Transverse colon (tissue), 4 donors: ENCODE results near the gene INTS7. TPM values are rescaled to one million over a fixed set of nuclear protein-coding genes. Genes with fewer than 3 reads are reported as not detected.

Experiments
- DNase-seq: peaks from one replicate; pipeline ENCODE4 v3.0.0-alpha.2; 2019
- H3K27ac ChIP-seq, 4 donors: fragments of 200-600 bp; sonication (generic); 2 replicates each; pipeline ENCODE4 v1.5.1; 2016 to 2018; ENCODE audit warnings: inconsistent platforms in 4 of 4
- H3K27me3 ChIP-seq: fragments of 200-600 bp; sonication (generic); 2 replicates; pipeline ENCODE4 v1.5.1; 2017; ENCODE audit warnings: inconsistent platforms
- H3K36me3 ChIP-seq, 4 donors: fragments of 200-600 bp; sonication (generic); 2 replicates each; pipeline ENCODE4 v1.5.1; 2017 to 2019; ENCODE audit warnings: inconsistent platforms in 4 of 4
- H3K4me1 ChIP-seq, 4 donors: fragments of 200-600 bp; sonication (generic); 2 replicates each; pipeline ENCODE4 v1.5.1; 2017 to 2020; ENCODE audit warnings: inconsistent platforms in 4 of 4
- H3K4me3 ChIP-seq, 4 donors: fragments of 200-600 bp; sonication (generic); 1 replicate in 1 of 4; 2 replicates in 3 of 4; pipeline versions ENCODE4 v1.5.1 to v1.6.1; 2017 to 2019; ENCODE audit warnings: inconsistent platforms in 4 of 4
- H3K9me3 ChIP-seq, 2 donors: fragments of 200-600 bp; sonication (generic); 2 replicates each; pipeline ENCODE4 v1.5.1; 2017 to 2019; ENCODE audit warnings: inconsistent platforms in 2 of 2
- CTCF ChIP-seq, 5 experiments: fragments of 200-600 bp in 3 of 5; fragments of 450-650 bp in 2 of 5; sonication (generic) in 3 of 5; IDR thresholded peaks; 1 replicate in 2 of 5; 2 replicates in 3 of 5; pipeline ENCODE4 v1.5.1; 2016 to 2017; ENCODE audit warnings: antibody characterized with exemption in 5 of 5, inconsistent platforms in 3 of 5, mild to moderate bottlenecking in 2 of 5, moderate library complexity in 1 of 5
- EP300 ChIP-seq: sonication (generic); formaldehyde crosslinking; IDR thresholded peaks from one replicate; pipeline ENCODE4 v1.6.1; 2017; ENCODE audit warnings: antibody characterized with exemption, low read depth
- POLR2A ChIP-seq: fragments of 450-650 bp; IDR thresholded peaks from one replicate; pipeline ENCODE4 v1.6.1; 2016; ENCODE audit warnings: antibody characterized with exemption, mild to moderate bottlenecking, moderate library complexity
- POLR2AphosphoS5 ChIP-seq, 3 donors: sonication (generic); formaldehyde crosslinking; IDR thresholded peaks; one replicate each; pipeline ENCODE4 v1.6.1; 2016; ENCODE audit warnings: antibody characterized with exemption in 3 of 3
- WGBS, 2 donors: methylation state at CpG; one replicate each; pipeline ENCODE4 v1.1.5; 2018; ENCODE audit warnings: low coverage in 1 of 2; 5-methylcytosine and 5-hydroxymethylcytosine counted together
- in situ Hi-C, 4 donors: fragments of 200-750 bp; cut with MboI; loops; one replicate each; pipeline versions ENCODE4 v1.15.0 to v1.15.1; 2017; ENCODE audit warnings: low sequenced_read_pairs in 3 of 4, low pct_ligation_motif_present in 1 of 4, low pct_unique_long_range_greater_than_20kb in 1 of 4
- intact Hi-C: fragments of 100-400 bp; cut with DNase I; formaldehyde crosslinking; loops from one replicate; pipeline ENCODE4 v1.15.1; 2023; ENCODE audit warnings: low total_unique reads
- small RNA-seq, 4 donors: library from RNA; depleted of rRNA; stranded (forward); fragments of <200 nt; gene quantifications; one replicate each; pipeline ENCODE3, GENCODE V24; 2016
- total RNA-seq, 4 donors: library from RNA; depleted of rRNA; stranded (reverse); fragments of >200 nt; gene quantifications; one replicate each; pipeline ENCODE4 v1.1.0, GENCODE V29; 2016

Gene INTS7
- total RNA-seq, 4 donors from 2014 or later: 7.1 to 10.0 (median 9.5) TPM

GRCh38 chr1:211891708-211892107 is 143.6 kb downstream of the INTS7 start:
- DNase-seq: no peak
- WGBS, 2 donors: 39% methylated on average over 1 of the region's 1 CpG; no CpG with 5 or more reads in 1 of the 2 donors
- TF ChIP-seq EP300 (no peak), POLR2A (no peak), CTCF (IDR thresholded peaks at IDR 0.05) (no peak), POLR2AphosphoS5 (IDR thresholded peaks at IDR 0.05) (no peak)
- H3K4me3 ChIP-seq: no peak overlapping the region
- H3K27me3 ChIP-seq: no peaks in the 10 kb centered on the region
- in situ Hi-C loops: no loop called here
- intact Hi-C loops: no loop called here
- H3K9me3 ChIP-seq: no peaks in the 10 kb centered on the region
- no peak overlapping the region for H3K27ac ChIP-seq
- peaks cover 0 to 4% (median 0%) of the 10 kb centered on the region in 4 donors for H3K4me1 ChIP-seq
- no peaks in the 10 kb centered on the region for H3K36me3 ChIP-seq

Small RNAs within 50 kb of the gene (small RNA-seq; reads per million reads assigned to genes)
- gene MIR3122: 0 reads per million in 4 donors
- gene RF00568: 0 reads per million in 4 donors

Other genes with a start within 250 kb of the INTS7 start
- gene LPGAT1, start 204.8 kb downstream of the INTS7 start, total RNA-seq: 100 to 1,000 TPM in 1 of 4 donors, 10 to 100 TPM in 3; 19.3 to 345 (median 37.4) TPM
- 1 to 10 TPM in 2 of 4 donors, under 1 TPM in 1, not detected in 1; 0.16 to 5.0 (median 3.3) TPM for gene DTL, start 191 bp upstream of the INTS7 start, total RNA-seq
- gene PPP2R5A, start 249.9 kb upstream of the INTS7 start, total RNA-seq: 10 to 100 TPM; 32.2 to 68.3 (median 51.8) TPM